Smooth muscle cell (in vitro differentiated cells): ENCODE data around the gene C1QTNF6. TPM values are rescaled to one million over a fixed set of nuclear protein-coding genes. Genes with fewer than 3 reads are reported as not detected.
"Not testable (repeated sequence)": the region's sequence is repeated elsewhere in the genome, so short reads cannot be mapped to it uniquely, and the experiment has no call there.

Experiments used
- DNase-seq: peaks from one replicate; lab custom pipeline; 2025; ENCODE audit not compliant: unreplicated experiment; lab: John Stamatoyannopoulos, UW
- H2AFZ ChIP-seq: fragments of 200-600 bp; sonication (generic); 2 replicates; pipeline ENCODE4 v1.6.0; 2016; ENCODE audit warnings: antibody characterized with exemption, low read depth, mild to moderate bottlenecking
- H3F3A ChIP-seq: fragments of 200-600 bp; sonication (generic); 2 replicates; pipeline ENCODE4 v1.6.0; 2017; ENCODE audit warnings: antibody characterized with exemption, low read depth
- H3K27ac ChIP-seq: fragments of 200-600 bp; sonication (generic); 2 replicates; pipeline ENCODE4 v1.5.1; 2016; ENCODE audit warnings: low read depth, mild to moderate bottlenecking
- H3K27me3 ChIP-seq: fragments of 200-600 bp; sonication (generic); 2 replicates; pipeline ENCODE4 v1.6.1; 2016; ENCODE audit warnings: low read depth, mild to moderate bottlenecking
- H3K36me3 ChIP-seq: fragments of 200-600 bp; sonication (generic); 2 replicates; pipeline ENCODE4 v1.5.1; 2016; ENCODE audit warnings: low read depth
- H3K4me1 ChIP-seq: fragments of 200-600 bp; sonication (generic); 2 replicates; pipeline ENCODE4 v1.5.1; 2016; ENCODE audit warnings: low read depth
- H3K4me2 ChIP-seq: fragments of 200-600 bp; sonication (generic); 2 replicates; pipeline ENCODE4 v1.6.0; 2016; ENCODE audit warnings: mild to moderate bottlenecking
- H3K4me3 ChIP-seq: fragments of 200-600 bp; sonication (generic); 2 replicates; pipeline ENCODE4 v1.5.1; 2016; ENCODE audit warnings: mild to moderate bottlenecking
- H3K79me2 ChIP-seq: fragments of 200-600 bp; sonication (generic); 2 replicates; pipeline ENCODE4 v1.6.0; 2016; ENCODE audit warnings: low read depth, mild to moderate bottlenecking
- H3K9ac ChIP-seq: fragments of 200-600 bp; sonication (generic); 2 replicates; pipeline ENCODE4 v1.6.0; 2016; ENCODE audit warnings: low read depth
- H3K9me3 ChIP-seq: fragments of 200-600 bp; sonication (generic); replicated peaks from 2 replicates; pipeline ENCODE4 v1.5.1; 2016; ENCODE audit warnings: low read depth
- H4K20me1 ChIP-seq: fragments of 200-600 bp; sonication (generic); 2 replicates; pipeline ENCODE4 v1.6.0; 2016; ENCODE audit warnings: low read depth
- WGBS: methylation state at CpG from one replicate; pipeline ENCODE4 v1.1.7; 2016; ENCODE audit warnings: low lambda C conversion rate; 5-methylcytosine and 5-hydroxymethylcytosine counted together
- polyA plus RNA-seq: library from polyadenylated mRNA; unstranded; fragments of >200 nt; fragmentation: Nextera tagmentation; extraction: Ambion mirVana; gene quantifications from 2 replicates; pipeline ENCODE4 v1.2.1, GENCODE V29; 2016
- total RNA-seq: library from RNA; depleted of rRNA; stranded (reverse); fragments of >200 nt; gene quantifications from 2 replicates; pipeline ENCODE4 v1.2.3, GENCODE V29; 2014
- TF ChIP-seq, protein P1 (sequence below): fragments of 200-600 bp; sonication (generic); IDR thresholded peaks from 2 replicates; pipeline ENCODE4 v1.5.1; 2017; ENCODE audit warnings: borderline replicate concordance, mild to moderate bottlenecking, antibody characterized with exemption; ENCODE audit not compliant: insufficient read depth, poor library complexity, severe bottlenecking

Gene C1QTNF6
- total and polyA plus RNA-seq, 2 experiments from 2014 or later, result 14.3 to 26.8 TPM

DNA sequence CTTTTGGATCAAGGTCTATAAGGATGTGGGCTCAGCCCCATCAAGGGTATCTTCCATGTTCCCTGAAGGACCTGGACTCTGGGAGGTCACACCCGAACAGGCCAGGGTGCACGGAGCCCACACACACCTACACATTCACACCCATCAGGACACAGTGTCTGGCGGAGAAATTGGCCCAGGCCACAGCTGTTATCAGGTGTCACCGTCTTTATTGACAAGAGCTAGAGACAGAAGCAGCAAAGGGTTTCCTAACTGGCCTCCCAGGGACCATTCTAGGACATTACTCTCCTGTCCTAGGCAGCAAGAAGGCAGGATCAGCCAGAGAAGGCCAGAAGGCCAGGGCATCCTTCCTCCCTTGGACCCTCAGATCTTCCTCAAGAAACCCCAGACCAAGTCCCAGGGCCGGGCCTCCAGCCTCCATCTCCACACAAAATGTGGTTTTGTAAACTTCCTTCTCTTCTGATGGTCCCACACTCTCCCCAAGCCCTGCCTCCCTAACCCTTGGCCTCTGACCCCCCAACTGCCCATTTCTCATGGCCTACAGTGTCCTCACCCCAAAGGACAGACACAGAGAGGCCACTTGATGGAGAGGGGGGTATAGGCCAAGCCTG, 16.1 kb upstream of the C1QTNF6 start:
- Histone ChIP-seq H3K9me3 (no peaks in the 10 kb centered on the region), H3K27ac (no peak overlapping the region), H3K9ac (no peak overlapping the region), H3F3A (no peaks in the 10 kb centered on the region), H3K36me3 (no peaks in the 10 kb centered on the region), H3K4me1 (no peaks in the 10 kb centered on the region), H3K4me3 (no peak overlapping the region), H3K27me3 (no peaks in the 10 kb centered on the region), H2AFZ (no peak overlapping the region), H3K4me2 (no peak overlapping the region), H3K79me2 (no peaks in the 10 kb centered on the region), H4K20me1 (no peaks in the 10 kb centered on the region)
- 81% methylated on average over 5 of the region's 5 CpGs for WGBS
- TF ChIP-seq, protein P1, sequence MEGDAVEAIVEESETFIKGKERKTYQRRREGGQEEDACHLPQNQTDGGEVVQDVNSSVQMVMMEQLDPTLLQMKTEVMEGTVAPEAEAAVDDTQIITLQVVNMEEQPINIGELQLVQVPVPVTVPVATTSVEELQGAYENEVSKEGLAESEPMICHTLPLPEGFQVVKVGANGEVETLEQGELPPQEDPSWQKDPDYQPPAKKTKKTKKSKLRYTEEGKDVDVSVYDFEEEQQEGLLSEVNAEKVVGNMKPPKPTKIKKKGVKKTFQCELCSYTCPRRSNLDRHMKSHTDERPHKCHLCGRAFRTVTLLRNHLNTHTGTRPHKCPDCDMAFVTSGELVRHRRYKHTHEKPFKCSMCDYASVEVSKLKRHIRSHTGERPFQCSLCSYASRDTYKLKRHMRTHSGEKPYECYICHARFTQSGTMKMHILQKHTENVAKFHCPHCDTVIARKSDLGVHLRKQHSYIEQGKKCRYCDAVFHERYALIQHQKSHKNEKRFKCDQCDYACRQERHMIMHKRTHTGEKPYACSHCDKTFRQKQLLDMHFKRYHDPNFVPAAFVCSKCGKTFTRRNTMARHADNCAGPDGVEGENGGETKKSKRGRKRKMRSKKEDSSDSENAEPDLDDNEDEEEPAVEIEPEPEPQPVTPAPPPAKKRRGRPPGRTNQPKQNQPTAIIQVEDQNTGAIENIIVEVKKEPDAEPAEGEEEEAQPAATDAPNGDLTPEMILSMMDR, result no peak
- no peak for DNase-seq

DNA sequence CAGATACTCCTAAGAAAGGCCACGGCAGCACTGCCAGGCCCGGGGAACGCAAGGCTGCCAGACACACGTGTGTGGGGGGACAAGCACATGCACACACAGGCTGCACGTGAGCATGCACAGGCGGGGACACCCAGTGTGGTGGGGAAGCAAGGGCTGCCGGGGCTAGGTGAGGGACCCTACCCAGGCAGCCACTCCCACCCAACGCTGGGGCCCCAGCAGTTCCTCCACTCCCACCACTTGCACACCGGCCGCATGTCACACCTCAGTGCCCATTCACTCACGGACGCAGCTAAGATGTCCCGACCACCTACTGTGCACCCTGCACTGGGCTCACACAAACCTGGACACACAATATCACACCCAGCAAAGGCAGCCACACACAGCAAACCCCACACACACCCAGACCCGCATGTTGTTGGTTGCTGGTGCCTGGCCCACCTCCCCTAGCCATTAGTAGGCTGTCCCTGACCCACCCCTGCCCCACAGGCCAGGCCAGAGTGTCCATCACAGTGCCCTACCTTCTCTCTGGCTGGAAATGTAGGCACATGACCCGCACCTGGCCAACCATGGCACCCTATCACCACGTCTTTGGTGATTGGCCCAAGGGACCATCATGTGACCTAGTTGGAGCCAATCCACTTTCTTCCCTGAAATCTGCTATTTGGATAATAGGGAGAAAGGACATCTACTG, 15.5 kb upstream of the C1QTNF6 start:
- no peaks in the 10 kb centered on the region for H4K20me1 ChIP-seq
- H3K9me3 ChIP-seq, result no peaks in the 10 kb centered on the region
- DNase-seq, result no peak
- 88% methylated on average over 16 of the region's 16 CpGs for WGBS
- no peaks in the 10 kb centered on the region for H3K36me3 ChIP-seq
- TF ChIP-seq, protein P1, result no peak
- H2AFZ ChIP-seq, result no peak overlapping the region
- no peak overlapping the region for H3K4me3 ChIP-seq
- no peaks in the 10 kb centered on the region for H3K27me3 ChIP-seq
- H3K4me2 ChIP-seq, result no peak overlapping the region
- H3K27ac ChIP-seq, result no peak overlapping the region
- no peaks in the 10 kb centered on the region for H3K4me1 ChIP-seq
- no peaks in the 10 kb centered on the region for H3K79me2 ChIP-seq
- H3K9ac ChIP-seq, result no peak overlapping the region
- peaks cover 5% of the 10 kb centered on the region for H3F3A ChIP-seq

DNA sequence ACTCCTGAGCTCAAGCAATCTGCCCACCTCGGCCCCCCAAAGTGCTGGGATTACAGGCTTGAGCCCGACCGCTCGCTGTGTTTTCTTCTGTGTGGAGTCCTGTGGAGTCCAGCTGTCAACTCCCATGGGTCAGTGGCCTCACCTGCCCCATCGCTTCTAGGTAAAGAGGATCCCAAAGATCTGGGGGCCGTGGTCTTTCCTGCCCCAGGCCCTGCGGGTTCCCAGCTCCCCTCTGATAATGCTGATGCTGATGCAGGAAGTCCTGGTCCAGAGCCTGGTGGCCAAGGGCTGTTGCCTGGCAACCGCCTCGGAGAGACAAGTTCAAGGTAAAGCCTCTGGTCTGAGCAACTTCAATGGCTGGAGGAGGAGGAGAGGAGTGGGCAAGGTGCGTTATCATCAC, 14.7 kb upstream of the C1QTNF6 start:
- TF ChIP-seq, protein P1, result no peak
- no peak overlapping the region for H3K4me3 ChIP-seq
- peaks cover 10% of the 10 kb centered on the region for H3F3A ChIP-seq
- H3K9ac ChIP-seq, result no peak overlapping the region
- H3K4me1 ChIP-seq, result no peaks in the 10 kb centered on the region
- H3K9me3 ChIP-seq, result no peaks in the 10 kb centered on the region
- H3K36me3 ChIP-seq, result no peaks in the 10 kb centered on the region
- H3K79me2 ChIP-seq, result no peaks in the 10 kb centered on the region
- DNase-seq, result no peak
- H3K27me3 ChIP-seq, result no peaks in the 10 kb centered on the region
- no peak overlapping the region for H3K27ac ChIP-seq
- H4K20me1 ChIP-seq, result no peaks in the 10 kb centered on the region
- H2AFZ ChIP-seq, result no peak overlapping the region
- WGBS, result 88% methylated on average over 9 of the region's 10 CpGs
- H3K4me2 ChIP-seq, result no peak overlapping the region

DNA sequence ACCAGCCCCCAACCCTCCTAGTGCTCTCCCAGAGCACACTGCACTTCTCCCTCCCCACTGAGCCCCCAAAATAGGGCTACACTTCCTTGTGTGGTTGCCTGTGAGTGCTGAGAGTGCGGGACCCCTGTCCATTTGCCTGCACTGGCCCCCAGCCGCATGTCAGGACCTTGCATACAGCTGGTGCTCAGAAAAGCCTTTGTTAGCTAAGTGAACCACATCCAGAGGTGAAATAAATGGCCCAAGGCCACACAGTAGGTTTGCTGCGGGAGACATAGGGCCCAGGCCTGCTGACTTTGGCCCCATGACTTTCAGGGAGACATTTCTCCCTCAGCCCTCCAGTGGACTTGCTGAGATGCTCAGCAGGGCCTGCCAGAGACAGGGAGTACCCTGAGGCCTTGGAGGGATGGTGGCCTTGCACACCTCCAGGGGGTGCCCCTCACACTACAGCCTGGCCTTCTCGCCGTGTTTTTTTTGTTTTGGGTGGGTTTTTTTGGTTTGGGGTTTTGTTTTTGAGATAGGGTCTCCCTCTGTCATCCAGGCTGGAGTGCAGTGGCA, 14.0 kb upstream of the C1QTNF6 start:
- 92% methylated on average over 3 of the region's 5 CpGs for WGBS
- TF ChIP-seq, protein P1, result no peak
- H3K4me1 ChIP-seq, result peaks cover 2% of the 10 kb centered on the region
- H3F3A ChIP-seq, result peaks cover 10% of the 10 kb centered on the region
- DNase-seq, result no peak
- no peaks in the 10 kb centered on the region for H4K20me1 ChIP-seq
- no peak overlapping the region for H3K4me2 ChIP-seq
- no peak overlapping the region for H3K27ac ChIP-seq
- no peaks in the 10 kb centered on the region for H3K79me2 ChIP-seq
- H3K9ac ChIP-seq, result no peak overlapping the region
- no peaks in the 10 kb centered on the region for H3K9me3 ChIP-seq
- H3K27me3 ChIP-seq, result no peaks in the 10 kb centered on the region
- no peak overlapping the region for H2AFZ ChIP-seq
- no peak overlapping the region for H3K4me3 ChIP-seq
- no peaks in the 10 kb centered on the region for H3K36me3 ChIP-seq

DNA sequence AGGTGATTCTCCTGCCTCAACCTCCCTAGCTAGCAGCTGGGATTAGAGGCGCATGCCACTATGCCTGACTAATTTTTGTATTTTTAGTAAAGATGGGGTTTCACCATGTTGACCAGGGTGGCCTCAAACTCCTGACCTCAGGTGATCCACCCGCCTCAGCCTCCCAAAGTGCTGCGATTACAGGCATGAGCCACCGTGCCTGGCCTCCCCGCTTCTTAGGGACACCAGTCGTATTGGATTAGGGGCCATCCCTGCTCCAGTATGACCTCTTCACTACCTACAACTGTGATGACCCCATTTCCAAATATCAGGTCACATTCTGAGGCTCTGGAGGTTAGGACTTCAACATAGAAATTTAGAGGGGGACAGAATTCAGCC, 13.4 kb upstream of the C1QTNF6 start:
- H3K9me3 ChIP-seq, H2AFZ ChIP-seq, H3K4me2 ChIP-seq, H3K79me2 ChIP-seq, H3K27ac ChIP-seq, H3K4me3 ChIP-seq, H3K27me3 ChIP-seq, H3K36me3 ChIP-seq, H3K9ac ChIP-seq, DNase-seq, H3K4me1 ChIP-seq, H4K20me1 ChIP-seq: not testable (repeated sequence)
- 94% methylated on average over 6 of the region's 6 CpGs for WGBS
- peaks cover 10% of the 10 kb centered on the region for H3F3A ChIP-seq
